ENCODE measurements around the gene PHF11.

GRCh38 chr13:49476529-49476928, 19.2 kb upstream of the PHF11 start:
- TF ChIP-seq, protein P1, sequence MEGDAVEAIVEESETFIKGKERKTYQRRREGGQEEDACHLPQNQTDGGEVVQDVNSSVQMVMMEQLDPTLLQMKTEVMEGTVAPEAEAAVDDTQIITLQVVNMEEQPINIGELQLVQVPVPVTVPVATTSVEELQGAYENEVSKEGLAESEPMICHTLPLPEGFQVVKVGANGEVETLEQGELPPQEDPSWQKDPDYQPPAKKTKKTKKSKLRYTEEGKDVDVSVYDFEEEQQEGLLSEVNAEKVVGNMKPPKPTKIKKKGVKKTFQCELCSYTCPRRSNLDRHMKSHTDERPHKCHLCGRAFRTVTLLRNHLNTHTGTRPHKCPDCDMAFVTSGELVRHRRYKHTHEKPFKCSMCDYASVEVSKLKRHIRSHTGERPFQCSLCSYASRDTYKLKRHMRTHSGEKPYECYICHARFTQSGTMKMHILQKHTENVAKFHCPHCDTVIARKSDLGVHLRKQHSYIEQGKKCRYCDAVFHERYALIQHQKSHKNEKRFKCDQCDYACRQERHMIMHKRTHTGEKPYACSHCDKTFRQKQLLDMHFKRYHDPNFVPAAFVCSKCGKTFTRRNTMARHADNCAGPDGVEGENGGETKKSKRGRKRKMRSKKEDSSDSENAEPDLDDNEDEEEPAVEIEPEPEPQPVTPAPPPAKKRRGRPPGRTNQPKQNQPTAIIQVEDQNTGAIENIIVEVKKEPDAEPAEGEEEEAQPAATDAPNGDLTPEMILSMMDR (IDR thresholded peaks at IDR 0.05): no peak
- no peak for TF ChIP-seq POLR2A (IDR thresholded peaks at IDR 0.05)
